ENCODE measurements around the gene PDS5A.
"Not testable (repeated sequence)": the region's sequence is repeated elsewhere in the genome, so short reads cannot be mapped to it uniquely, and the experiment has no call there.

Gene PDS5A

GRCh38 chr4:39792128-39792527 is 185.6 kb downstream of the PDS5A start:
- no peak overlapping the region for H3K4me3 ChIP-seq (ENCODE audit: low read length)
- TF ChIP-seq CTCF (conservative IDR thresholded peaks at IDR 0.05; ENCODE audit: low read length): no peak
- DNase-seq (ENCODE audit: low read depth): no peak

GRCh38 chr4:39786838-39787237 is 190.9 kb downstream of the PDS5A start:
- TF ChIP-seq CTCF (conservative IDR thresholded peaks at IDR 0.05; ENCODE audit: low read length): no peak
- no peak for DNase-seq (ENCODE audit: low read depth)
- no peak overlapping the region for H3K4me3 ChIP-seq (ENCODE audit: low read length)

GRCh38 chr4:39785083-39785482 is 192.6 kb downstream of the PDS5A start:
- H3K4me3 ChIP-seq (ENCODE audit: low read length): no peak overlapping the region
- TF ChIP-seq CTCF (conservative IDR thresholded peaks at IDR 0.05; ENCODE audit: low read length): no peak
- no peak for DNase-seq (ENCODE audit: low read depth)

- not testable (repeated sequence) for DNase-seq (ENCODE audit: low read depth); H3K4me3 ChIP-seq (ENCODE audit: low read length)
Observed at GRCh38 chr4:39781988-39782387, 195.7 kb downstream of the PDS5A start.
